Ishikawa (cell line): ENCODE results near the gene SETD1A.

Experiments used
- CEBPB ChIP-seq: IDR thresholded peaks from 2 replicates; pipeline ENCODE4 v1.6.1; 2012
- CREB1 ChIP-seq: IDR thresholded peaks from 2 replicates; pipeline ENCODE4 v1.6.1; 2012; ENCODE audit warnings: low read depth
- EGR1 ChIP-seq: IDR thresholded peaks from 2 replicates; pipeline ENCODE4 v1.6.1; 2012
- EP300 ChIP-seq: IDR thresholded peaks from 2 replicates; pipeline ENCODE4 v1.6.1; 2012; ENCODE audit warnings: borderline replicate concordance
- FOXM1 ChIP-seq: IDR thresholded peaks from 2 replicates; pipeline ENCODE4 v1.6.1; 2012; ENCODE audit warnings: low read depth, borderline replicate concordance
- MAX ChIP-seq: IDR thresholded peaks from 2 replicates; pipeline ENCODE4 v1.6.1; 2012
- NFIC ChIP-seq: IDR thresholded peaks from 2 replicates; pipeline ENCODE4 v1.6.1; 2012
- RAD21 ChIP-seq: IDR thresholded peaks from 2 replicates; pipeline ENCODE4 v1.6.1; 2012; ENCODE audit warnings: low read depth
- REST ChIP-seq: IDR thresholded peaks from 2 replicates; pipeline ENCODE4 v1.6.1; 2012; ENCODE audit warnings: low read depth, mild to moderate bottlenecking
- TAF1 ChIP-seq: IDR thresholded peaks from 2 replicates; pipeline ENCODE4 v1.6.1; 2012; ENCODE audit warnings: low read depth, mild to moderate bottlenecking
- TCF12 ChIP-seq: IDR thresholded peaks from 2 replicates; pipeline ENCODE4 v1.6.1; 2012; ENCODE audit warnings: low read depth
- TEAD4 ChIP-seq: IDR thresholded peaks from 2 replicates; pipeline ENCODE4 v1.6.1; 2012
- USF1 ChIP-seq: IDR thresholded peaks from 2 replicates; pipeline ENCODE4 v1.6.1; 2012
- YY1 ChIP-seq: IDR thresholded peaks from 2 replicates; pipeline ENCODE4 v1.6.1; 2012; ENCODE audit warnings: low read depth
- ZBTB7A ChIP-seq: IDR thresholded peaks from 2 replicates; pipeline ENCODE4 v1.6.1; 2012; ENCODE audit warnings: low read depth

Gene SETD1A

GRCh38 chr16:30971298-30971697 is 13.7 kb downstream of the SETD1A start:
- no peak for TF ChIP-seq FOXM1
- TF ChIP-seq TCF12 = no peak
- no peak for TF ChIP-seq CEBPB
- TF ChIP-seq EP300 = no peak
- TF ChIP-seq TEAD4 = no peak
- TF ChIP-seq YY1 = no peak
- no peak for TF ChIP-seq USF1
- no peak for TF ChIP-seq EGR1
- TF ChIP-seq TAF1 = no peak
- TF ChIP-seq MAX = no peak
- no peak for TF ChIP-seq CREB1
- TF ChIP-seq NFIC = no peak
- no peak for TF ChIP-seq REST
- TF ChIP-seq ZBTB7A = no peak
- no peak for TF ChIP-seq RAD21

GRCh38 chr16:30972872-30973271 is 15.3 kb downstream of the SETD1A start:
- TF ChIP-seq TCF12 = no peak
- no peak for TF ChIP-seq CEBPB
- TF ChIP-seq YY1 = no peak
- no peak for TF ChIP-seq EGR1
- TF ChIP-seq USF1 = no peak
- no peak for TF ChIP-seq FOXM1
- TF ChIP-seq CREB1 = no peak
- no peak for TF ChIP-seq REST
- no peak for TF ChIP-seq MAX
- TF ChIP-seq NFIC = no peak
- TF ChIP-seq TEAD4 = no peak
- TF ChIP-seq ZBTB7A = no peak

GRCh38 chr16:30974348-30974747 is 16.8 kb downstream of the SETD1A start:
- TF ChIP-seq ZBTB7A (no peak), REST (no peak)

- no peak for TF ChIP-seq EP300
- no peak for TF ChIP-seq MAX
- no peak for TF ChIP-seq CREB1
- TF ChIP-seq TEAD4 = no peak
- no peak for TF ChIP-seq FOXM1
- no peak for TF ChIP-seq EGR1
- TF ChIP-seq USF1 = no peak
These were observed 18.9 kb downstream of the SETD1A start for GRCh38 chr16:30976486-30976885.

GRCh38 chr16:30977502-30977901 is 19.9 kb downstream of the SETD1A start:
- TF ChIP-seq MAX (no peak), USF1 (no peak), NFIC (no peak), REST (no peak), EP300 (no peak), EGR1 (no peak), TCF12 (no peak), CEBPB (no peak), CREB1 (no peak), ZBTB7A (no peak), TEAD4 (no peak), FOXM1 (no peak), RAD21 (no peak), YY1 (no peak), TAF1 (no peak)
